NCI-H1105 (cell line): ENCODE data around the gene KCNIP1.

Source experiments
- DNase-seq: peaks from one replicate; lab custom pipeline; 2025; lab: John Stamatoyannopoulos, UW

KCNIP1 gene

GRCh38 chr5:170508660-170509347 lies 5.0 kb downstream of the KCNIP1 start:
- DNase-seq: no peak

- no peak for DNase-seq
These were observed 5.5 kb downstream of the KCNIP1 start for GRCh38 chr5:170509348-170509660.

- no peak for DNase-seq
These were observed 6.3 kb downstream of the KCNIP1 start for GRCh38 chr5:170510126-170510525.

GRCh38 chr5:170510559-170510958 lies 6.7 kb downstream of the KCNIP1 start:
- DNase-seq: no peak

GRCh38 chr5:170511551-170512258 lies 7.9 kb downstream of the KCNIP1 start:
- DNase-seq: no peak

GRCh38 chr5:170513856-170514525 lies 10.2 kb downstream of the KCNIP1 start:
- DNase-seq: no peak

- DNase-seq: no peak
These were observed 13.6 kb downstream of the KCNIP1 start for GRCh38 chr5:170517411-170517810.

- DNase-seq: no peak
These were observed 14.5 kb downstream of the KCNIP1 start for GRCh38 chr5:170518277-170518676.

GRCh38 chr5:170519549-170519948 lies 15.7 kb downstream of the KCNIP1 start:
- DNase-seq: no peak

- no peak for DNase-seq
These were observed 16.6 kb downstream of the KCNIP1 start for GRCh38 chr5:170520372-170520771.

- DNase-seq: peak; percentile 71
These were observed 18.7 kb downstream of the KCNIP1 start for GRCh38 chr5:170522211-170523141.

- peak; percentile 71 for DNase-seq
These were observed 19.3 kb downstream of the KCNIP1 start for GRCh38 chr5:170523142-170523551.

- no peak for DNase-seq
These were observed 20.0 kb downstream of the KCNIP1 start for GRCh38 chr5:170523830-170524229.

GRCh38 chr5:170524576-170524975 lies 20.8 kb downstream of the KCNIP1 start:
- no peak for DNase-seq

- DNase-seq: no peak
These were observed 21.8 kb downstream of the KCNIP1 start for GRCh38 chr5:170525470-170526211.

- DNase-seq: no peak
These were observed 24.2 kb downstream of the KCNIP1 start for GRCh38 chr5:170527991-170528390.

GRCh38 chr5:170528976-170529375 lies 25.2 kb downstream of the KCNIP1 start:
- DNase-seq: no peak

- DNase-seq: no peak
These were observed 29.1 kb downstream of the KCNIP1 start for GRCh38 chr5:170532935-170533334.

GRCh38 chr5:170533383-170533782 lies 29.6 kb downstream of the KCNIP1 start:
- DNase-seq: no peak

GRCh38 chr5:170534177-170534576 lies 30.4 kb downstream of the KCNIP1 start:
- no peak for DNase-seq

- no peak for DNase-seq
These were observed 31.1 kb downstream of the KCNIP1 start for GRCh38 chr5:170534941-170535340.
